GM10266 (cell line): Measurements from ENCODE around the gene PRSS53.

Source experiments
- DNase-seq: peaks from one replicate; pipeline ENCODE4 v3.0.0; 2012; ENCODE audit errors: extremely low spot score
- TF ChIP-seq, protein P1 (sequence below): IDR thresholded peaks from 2 replicates; pipeline ENCODE4 v1.5.1; 2012; ENCODE audit warnings: mild to moderate bottlenecking, low read depth; ENCODE audit not compliant: control insufficient read depth, insufficient read depth; ENCODE audit errors: missing control alignments

PRSS53 gene

DNA sequence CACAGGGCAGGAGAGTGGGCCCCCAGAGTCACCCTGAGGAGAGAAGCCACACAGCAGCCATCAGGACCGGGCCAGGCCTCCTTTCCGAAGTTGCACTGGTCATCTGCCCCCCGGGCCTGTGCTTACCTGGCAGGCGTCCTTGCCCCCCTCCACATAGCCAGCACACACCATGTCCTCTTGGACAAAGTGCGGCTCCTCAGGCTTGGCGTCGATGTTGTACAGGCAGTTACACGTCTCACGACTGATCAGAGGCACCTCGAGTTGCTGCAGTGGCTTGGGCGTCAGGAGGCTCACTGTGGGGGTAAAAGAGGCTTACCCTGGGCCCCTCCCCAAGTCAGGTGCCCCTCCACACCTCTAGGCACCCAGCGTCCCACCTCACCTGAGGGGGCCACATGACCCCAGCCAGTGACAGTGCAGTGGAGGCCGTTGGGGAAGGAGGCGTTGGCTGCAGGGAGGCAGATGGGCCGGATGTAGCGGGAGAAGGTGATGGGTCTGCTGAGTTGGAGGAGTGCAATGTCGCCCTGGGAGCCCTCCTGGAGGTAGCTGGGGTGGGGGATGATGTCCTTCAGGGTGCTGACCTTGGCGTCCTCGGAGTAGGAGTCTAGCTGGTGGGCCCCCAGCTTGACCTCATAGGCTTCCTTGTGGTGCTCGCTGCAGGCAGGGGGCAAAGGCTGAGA is 43.7 kb upstream of the PRSS53 start:
- DNase-seq = no peak
- TF ChIP-seq, protein P1, sequence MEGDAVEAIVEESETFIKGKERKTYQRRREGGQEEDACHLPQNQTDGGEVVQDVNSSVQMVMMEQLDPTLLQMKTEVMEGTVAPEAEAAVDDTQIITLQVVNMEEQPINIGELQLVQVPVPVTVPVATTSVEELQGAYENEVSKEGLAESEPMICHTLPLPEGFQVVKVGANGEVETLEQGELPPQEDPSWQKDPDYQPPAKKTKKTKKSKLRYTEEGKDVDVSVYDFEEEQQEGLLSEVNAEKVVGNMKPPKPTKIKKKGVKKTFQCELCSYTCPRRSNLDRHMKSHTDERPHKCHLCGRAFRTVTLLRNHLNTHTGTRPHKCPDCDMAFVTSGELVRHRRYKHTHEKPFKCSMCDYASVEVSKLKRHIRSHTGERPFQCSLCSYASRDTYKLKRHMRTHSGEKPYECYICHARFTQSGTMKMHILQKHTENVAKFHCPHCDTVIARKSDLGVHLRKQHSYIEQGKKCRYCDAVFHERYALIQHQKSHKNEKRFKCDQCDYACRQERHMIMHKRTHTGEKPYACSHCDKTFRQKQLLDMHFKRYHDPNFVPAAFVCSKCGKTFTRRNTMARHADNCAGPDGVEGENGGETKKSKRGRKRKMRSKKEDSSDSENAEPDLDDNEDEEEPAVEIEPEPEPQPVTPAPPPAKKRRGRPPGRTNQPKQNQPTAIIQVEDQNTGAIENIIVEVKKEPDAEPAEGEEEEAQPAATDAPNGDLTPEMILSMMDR = no peak

DNA sequence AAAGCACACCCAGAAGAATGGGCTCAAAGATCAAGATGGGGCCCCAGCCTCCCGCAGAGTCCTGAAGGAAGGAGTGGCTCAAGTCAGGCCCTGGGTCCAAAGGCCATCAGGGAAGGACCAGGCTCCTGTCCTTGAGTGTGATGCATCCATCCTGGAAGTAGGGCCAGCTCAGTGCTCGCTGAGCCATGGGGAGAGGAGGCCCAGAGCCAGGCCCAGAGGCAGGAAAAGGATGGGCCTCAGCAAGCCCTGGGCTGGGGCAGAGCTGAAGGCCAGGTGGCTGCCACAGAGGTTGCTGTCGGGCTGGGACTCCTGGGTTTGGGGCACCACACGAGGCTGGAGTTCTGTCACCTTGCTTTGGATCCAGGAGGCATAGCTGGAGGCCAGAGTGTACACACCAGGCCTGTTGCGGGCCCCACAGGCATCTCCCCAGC is 43.1 kb upstream of the PRSS53 start:
- DNase-seq = no peak
- TF ChIP-seq, protein P1 = no peak

DNA sequence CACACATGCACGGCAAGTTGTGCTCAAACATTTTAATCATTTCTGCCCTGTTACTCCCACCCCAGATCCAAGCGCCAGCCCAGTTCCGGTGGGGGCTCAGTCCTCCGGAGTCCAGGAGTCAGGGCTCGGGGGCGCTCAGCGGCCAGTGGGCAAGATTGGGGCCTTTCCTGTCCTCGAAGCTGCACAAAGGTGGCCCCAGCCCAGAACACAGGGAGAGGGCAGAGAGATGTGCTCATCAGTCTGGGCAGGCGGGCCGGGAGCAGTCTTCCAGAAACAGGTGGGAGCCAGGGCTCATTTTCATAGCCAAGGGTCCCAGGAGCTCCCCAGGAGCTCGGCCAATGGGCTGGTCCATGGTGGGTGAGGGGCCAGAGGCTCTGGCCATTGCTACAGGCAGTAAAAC is 42.7 kb upstream of the PRSS53 start:
- TF ChIP-seq, protein P1 = no peak
- no peak for DNase-seq

DNA sequence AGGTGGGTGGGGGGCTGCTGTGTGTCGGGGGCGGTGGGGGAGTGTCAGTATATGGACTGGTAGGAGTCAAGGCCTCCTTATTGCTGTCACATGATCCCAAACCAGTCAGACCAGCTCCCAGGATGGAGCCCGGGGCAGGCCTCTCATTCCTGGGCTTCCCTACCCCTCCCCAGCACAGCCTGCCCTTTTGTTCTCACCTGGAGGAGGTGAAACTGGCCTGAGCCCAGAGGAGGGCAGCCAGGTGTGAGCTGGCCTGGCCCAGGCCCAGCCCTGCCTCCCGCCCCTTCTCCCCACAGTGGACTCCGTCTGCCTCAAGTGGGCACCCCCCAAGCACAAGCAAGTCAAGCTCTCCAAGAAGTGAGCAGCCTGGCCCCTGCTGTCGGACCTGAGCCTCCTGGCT is 42.2 kb upstream of the PRSS53 start:
- TF ChIP-seq, protein P1 = no peak
- DNase-seq = no peak

DNA sequence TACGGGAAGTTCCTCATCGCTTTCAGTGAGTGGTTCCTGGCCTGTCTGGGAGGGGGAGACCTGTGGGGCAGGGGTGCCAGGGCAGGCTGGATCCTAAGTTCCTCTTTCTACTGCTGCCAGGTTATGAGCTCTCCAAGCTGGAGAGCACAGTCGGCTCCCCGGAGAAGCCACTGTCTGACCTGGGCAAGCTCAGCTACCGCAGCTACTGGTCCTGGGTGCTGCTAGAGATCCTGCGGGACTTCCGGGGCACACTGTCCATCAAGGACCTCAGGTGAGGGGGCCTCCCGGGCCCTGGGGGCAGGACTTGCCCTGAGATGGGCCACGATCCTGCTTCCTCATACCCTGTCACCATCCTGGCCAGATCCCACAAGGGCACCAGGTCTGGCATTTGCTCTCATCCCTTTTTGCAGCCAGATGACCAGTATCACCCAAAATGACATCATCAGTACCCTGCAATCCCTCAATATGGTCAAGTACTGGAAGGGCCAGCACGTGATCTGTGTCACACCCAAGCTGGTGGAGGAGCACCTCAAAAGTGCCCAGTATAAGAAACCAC is 41.7 kb upstream of the PRSS53 start:
- TF ChIP-seq, protein P1 = no peak
- DNase-seq = no peak

DNA sequence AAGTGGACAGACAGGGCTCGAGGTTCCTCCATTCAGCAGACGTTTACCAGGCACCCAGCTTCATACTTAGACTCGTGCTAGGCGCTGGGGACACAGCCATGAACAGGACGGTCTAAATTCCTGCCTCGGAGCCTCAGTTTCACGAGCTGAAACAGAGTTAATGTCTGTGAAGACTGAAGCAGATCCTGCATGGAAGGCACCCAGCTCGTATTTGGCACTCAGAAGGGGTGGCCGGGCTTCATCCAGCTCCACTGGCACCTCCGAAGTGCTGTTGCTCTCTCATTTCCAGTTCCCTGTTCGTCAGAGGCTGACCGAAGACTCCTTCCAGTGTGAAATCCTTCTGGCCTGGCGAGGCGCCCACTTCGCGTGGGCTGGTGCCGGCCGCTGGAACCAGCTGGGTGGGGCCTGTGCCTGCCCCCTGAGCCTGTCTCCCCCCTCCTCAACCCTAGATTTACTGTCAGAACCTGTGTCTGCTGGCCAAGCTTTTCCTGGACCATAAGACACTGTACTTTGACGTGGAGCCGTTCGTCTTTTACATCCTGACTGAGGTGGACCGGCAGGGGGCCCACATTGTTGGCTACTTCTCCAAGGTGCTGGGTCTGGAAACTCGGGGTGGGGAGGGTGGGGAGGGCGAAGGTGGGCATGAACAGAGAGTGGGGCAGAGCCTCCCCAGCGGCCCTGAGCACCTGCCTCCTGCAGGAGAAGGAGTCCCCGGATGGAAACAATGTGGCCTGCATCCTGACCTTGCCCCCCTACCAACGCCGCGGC is 41.0 kb upstream of the PRSS53 start:
- TF ChIP-seq, protein P1 = no peak

More for the DNA sequence above, 41.0 kb upstream of the PRSS53 start:
- no peak for DNase-seq
